Left kidney (tissue), 2 donors: ENCODE measurements around the gene ZBTB39. TPM values are rescaled to one million over a fixed set of nuclear protein-coding genes. Genes with fewer than 3 reads are reported as not detected.
"Not testable (repeated sequence)": the region's sequence is repeated elsewhere in the genome, so short reads cannot be mapped to it uniquely, and the experiment has no call there.

Source experiments
- DNase-seq: peaks from one replicate; pipeline ENCODE4 v3.0.0-alpha.2; 2013
- polyA plus RNA-seq: library from polyadenylated mRNA; unstranded; fragments of 120-200 nt; gene quantifications from one replicate; pipeline ENCODE4 v1.2.1, GENCODE V29; 2013; ENCODE audit not compliant: insufficient read length

The ZBTB39 gene
- polyA plus RNA-seq, 1 donor = 13.4 TPM

- not testable (repeated sequence) for DNase-seq
These were observed 23.6 kb downstream of the ZBTB39 start for GRCh38 chr12:56982578-56983236.

DNA sequence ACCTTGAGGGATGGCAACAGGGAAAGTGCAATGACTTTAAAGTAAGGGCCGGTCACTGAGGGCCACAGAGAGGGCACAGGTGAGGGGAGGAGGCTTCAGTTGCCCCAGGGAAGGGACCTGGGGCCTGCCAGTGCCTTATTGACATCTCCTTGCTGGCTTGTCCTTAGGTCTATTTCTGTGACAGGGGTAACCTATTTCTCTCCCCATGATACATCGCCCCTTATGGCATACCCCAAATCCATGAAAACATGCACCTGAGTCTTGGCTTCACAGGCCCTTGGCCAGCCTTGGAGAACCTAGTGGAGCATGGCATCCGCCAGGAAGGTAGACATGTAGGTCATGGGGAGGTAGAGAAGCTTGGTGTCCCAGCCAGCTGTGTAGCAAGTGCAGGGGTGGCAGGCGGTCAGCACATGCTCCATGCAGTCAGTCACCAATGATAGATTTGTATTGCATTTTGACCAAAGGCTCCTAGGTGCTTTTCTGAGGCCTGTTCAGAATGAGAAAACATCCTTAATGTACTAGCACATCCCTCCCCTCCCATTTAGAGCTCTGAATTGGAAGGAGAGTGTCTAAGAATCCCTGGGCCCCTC lies 25.3 kb downstream of the ZBTB39 start:
- DNase-seq = no peak

GRCh38 chr12:56980268-56980667 lies 26.1 kb downstream of the ZBTB39 start:
- no peak for DNase-seq

GRCh38 chr12:56979628-56980027 lies 26.7 kb downstream of the ZBTB39 start:
- DNase-seq = no peak

DNA sequence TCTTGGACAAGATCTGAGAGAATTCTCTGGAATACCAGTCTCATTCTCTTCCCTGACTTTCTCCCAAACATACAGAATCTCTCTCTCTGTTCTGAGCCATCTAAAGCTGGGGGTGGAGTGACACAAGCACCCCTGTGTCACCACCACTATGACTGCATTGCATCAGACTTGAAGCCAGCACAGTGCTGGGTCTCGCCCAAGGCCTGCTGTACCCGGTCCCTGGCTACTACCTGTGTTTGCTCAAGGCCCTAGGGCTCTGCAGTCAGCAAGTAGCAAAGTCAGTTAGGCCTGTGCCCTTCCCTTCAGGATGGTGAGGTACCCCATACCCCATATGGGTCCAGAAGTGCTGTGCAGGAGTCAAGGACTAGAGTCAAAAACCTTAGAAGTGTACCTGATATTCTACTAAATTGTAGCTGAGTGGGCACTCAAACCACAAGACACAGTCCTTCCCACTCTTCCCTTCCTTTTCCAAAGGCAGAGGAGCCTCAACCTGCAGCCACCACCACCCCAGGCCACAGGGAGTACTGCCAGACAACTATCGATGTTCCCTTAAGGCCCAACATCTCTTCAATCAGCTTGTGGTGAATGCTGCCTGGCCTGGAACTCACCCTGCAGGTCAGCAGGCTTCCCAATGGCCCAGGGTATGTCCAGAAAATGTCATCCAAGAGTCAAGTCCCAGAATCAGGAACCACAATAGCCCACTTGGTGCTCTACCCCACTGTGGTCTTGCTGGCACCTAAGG lies 27.8 kb downstream of the ZBTB39 start:
- DNase-seq = no peak

- not testable (repeated sequence) for DNase-seq
These were observed 29.0 kb downstream of the ZBTB39 start for GRCh38 chr12:56977361-56977760.

GRCh38 chr12:56974224-56974623 lies 32.1 kb downstream of the ZBTB39 start:
- not testable (repeated sequence) for DNase-seq

GRCh38 chr12:56968910-56969309 lies 37.4 kb downstream of the ZBTB39 start:
- DNase-seq = not testable (repeated sequence)

DNA sequence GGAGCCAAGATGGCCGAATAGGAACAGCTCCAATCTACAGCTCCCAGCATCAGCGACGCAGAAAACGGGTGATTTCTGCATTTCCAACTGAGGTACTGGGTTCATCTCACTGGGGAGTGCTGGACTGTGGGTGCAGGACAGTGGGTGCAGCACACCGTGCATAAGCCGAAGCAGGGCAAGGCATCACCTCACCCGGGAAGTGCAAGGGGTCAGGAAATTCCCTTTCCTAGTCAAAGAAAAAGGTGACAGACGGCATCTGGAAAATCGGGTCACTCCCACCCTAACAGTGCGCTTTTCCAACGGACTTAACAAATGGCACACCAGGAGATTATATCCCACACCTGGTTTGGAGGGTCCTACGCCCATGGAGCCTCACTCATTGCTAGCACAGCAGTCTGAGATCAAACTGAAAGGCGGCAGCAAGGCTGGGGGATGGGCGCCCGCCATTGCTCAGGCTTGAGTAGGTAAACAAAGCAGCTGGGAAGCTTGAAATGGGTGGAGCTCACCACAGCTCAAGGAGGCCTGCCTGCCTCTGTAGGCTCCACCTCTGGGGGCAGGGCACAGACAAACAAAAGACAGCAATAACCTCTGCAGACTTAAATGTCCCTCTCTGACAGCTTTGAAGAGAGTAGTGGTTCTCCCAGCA lies 40.2 kb downstream of the ZBTB39 start:
- DNase-seq = not testable (repeated sequence)

GRCh38 chr12:56965124-56965523 lies 41.2 kb downstream of the ZBTB39 start:
- DNase-seq = not testable (repeated sequence)

DNA sequence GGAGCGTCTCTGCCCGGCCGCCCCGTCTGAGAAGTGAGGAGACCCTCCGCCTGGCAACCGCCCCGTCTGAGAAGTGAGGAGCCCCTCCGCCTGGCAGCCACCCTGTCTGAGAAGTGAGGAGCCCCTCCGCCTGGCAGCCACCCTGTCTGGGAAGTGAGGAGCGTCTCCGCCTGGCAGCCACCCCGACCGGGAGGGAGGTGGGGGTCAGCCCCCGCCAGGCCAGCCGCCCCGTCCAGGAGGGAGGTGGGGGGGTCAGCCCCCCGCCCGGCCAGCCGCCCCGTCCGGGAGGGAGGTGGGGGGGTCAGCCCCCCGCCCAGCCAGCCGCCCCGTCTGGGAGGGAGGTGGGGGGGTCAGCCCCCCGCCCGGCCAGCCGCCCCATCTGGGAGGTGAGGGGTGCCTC lies 42.8 kb downstream of the ZBTB39 start:
- DNase-seq = not testable (repeated sequence)

DNA sequence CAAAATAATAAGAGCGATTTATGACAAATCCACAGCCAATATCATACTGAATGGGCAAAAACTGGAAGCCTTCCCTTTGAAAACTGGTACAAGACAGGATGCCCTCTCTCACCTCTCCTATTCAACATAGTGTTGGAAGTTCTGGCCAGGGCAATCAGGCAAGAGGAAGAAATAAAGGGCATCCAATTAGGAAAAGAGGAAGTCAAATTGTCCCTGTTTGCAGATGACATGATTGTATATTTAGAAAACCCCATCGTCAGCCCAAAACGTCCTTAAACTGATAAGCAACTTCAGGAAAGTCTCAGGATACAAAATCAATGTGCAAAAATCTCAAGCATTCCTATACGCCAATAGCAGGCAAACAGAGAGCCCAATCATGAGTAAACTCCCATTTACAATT lies 44.1 kb downstream of the ZBTB39 start:
- DNase-seq = not testable (repeated sequence)

DNA sequence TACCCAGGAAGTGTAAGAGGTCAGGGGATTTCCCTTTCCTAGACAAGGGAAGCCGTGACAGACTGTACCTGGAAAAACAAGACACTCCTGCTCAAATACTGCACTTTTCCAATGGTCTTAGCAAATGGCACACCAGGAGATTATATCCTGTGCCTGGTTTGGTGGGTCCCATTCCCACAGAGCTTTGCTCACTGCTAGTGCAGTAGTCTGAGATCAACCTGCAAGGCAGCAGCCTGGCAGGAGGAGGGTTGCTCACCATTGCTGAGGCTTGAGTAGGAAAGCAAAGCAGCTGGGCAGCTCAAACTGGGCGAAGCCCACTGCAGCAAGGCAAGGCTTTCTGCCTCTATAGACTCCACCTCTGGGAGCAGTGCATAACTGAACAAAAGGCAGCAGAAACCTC lies 47.9 kb downstream of the ZBTB39 start:
- no peak for DNase-seq

GRCh38 chr12:56957229-56958052 lies 48.9 kb downstream of the ZBTB39 start, which contains the start of gene RDH16:
Gene RDH16, minus strand, starts transcription at chr12:56957608. Its CDS starts 146 bp downstream, at chr12:56957462.
- no peak for DNase-seq

- no peak for DNase-seq
These were observed 50.6 kb downstream of the ZBTB39 start for GRCh38 chr12:56955631-56956256.

GRCh38 chr12:56954958-56955355 lies 51.4 kb downstream of the ZBTB39 start:
- DNase-seq = no peak

DNA sequence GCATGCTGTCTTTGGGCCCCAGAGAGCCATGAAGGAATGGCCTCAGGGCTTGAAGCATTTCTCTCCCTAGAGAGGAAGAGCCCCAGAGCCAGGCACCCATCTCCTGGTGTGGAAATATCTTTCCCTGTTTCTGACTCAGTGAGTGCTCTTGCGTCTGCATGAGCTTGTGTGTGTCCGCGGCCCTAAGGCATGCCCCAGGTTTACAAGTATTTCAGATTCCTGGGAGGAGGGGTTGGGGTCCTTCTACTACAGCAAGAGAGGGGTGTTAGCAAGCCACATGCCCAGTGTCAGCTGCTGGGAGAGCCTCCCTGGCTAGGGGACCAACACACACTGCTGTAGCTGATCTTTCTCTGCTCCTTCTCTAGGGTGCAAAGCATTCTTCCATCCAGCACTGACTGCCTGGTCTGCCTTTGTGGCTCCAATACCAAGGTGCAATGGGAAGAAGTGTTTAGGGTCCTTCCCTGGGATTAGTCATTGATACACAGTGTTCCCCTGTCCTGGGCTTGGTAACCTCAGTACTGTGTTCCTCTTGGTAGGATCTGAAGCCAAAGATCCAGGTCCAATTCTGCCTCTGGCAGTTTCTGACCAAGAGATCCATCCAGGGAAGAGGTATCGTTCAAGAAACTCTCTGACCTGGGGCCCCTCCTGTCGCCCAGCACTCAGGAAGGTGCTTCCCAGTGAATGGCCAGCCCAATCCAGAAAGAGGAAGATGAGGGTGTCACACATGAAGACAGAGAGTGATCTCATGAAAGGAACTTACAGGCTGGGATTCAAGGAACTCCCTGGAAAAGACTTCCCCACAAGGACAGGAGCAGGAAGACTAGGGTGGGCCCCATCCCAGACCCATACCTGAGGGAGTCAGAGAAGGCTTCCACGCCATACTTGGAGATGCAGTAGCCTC lies 52.0 kb downstream of the ZBTB39 start:
- no peak for DNase-seq

GRCh38 chr12:56953314-56953713 lies 53.0 kb downstream of the ZBTB39 start:
- no peak for DNase-seq

DNA sequence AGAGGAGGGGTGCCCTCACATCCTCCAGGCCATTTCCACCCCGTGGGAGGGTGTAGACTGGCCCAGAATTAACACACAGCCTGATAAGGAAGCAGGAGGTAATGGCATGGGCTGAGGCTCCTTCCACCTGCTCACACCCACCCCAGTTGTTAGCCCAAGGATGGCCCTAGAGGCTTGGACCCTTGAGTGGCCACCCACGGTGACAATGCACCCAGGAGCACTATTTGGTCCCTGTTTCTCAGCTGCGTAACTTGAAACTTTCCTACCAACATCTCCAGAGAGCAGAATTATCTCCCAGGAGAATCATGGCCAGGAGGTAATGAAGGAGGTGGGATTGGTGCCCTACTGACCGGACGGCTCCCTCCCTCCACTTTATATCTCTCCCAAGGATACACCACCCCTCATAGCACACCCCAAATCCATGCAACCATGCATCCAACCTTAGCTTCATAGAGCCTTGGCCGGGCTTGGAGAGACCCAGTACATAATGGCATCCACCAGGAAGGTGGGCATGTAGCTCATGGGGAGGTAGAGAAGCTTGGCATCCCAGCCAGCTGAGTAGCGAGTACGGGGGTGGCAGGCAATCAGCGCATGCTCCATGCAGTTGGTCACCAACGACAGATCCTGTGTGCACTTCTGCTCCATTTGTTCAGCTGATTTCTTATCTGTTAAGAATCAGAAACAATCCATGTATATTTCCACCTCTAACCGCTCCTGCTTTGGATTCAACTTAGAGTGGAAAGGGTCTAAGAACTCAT lies 54.6 kb downstream of the ZBTB39 start:
- no peak for DNase-seq
